HEK293T (cell line): ENCODE results near the gene COL23A1.
"Not testable (repeated sequence)": the region's sequence is repeated elsewhere in the genome, so short reads cannot be mapped to it uniquely, and the experiment has no call there.

Experiments
- CTCF ChIA-PET: fragments of 350-600 bp; formaldehyde crosslinking; extraction: SDS; loops from one replicate; lab custom pipeline; 2021; ENCODE audit warnings: antibody characterized with exemption, inconsistent platforms; lab: Yijun Ruan, JAX
- POLR2A ChIA-PET: fragments of 350-600 bp; formaldehyde crosslinking; extraction: SDS; loops from one replicate; lab custom pipeline; 2020; ENCODE audit warnings: antibody characterized with exemption, inconsistent platforms; lab: Yijun Ruan, JAX
- DNase-seq: peaks from one replicate; pipeline ENCODE4 v3.0.0; 2012; ENCODE audit warnings: mixed read lengths; ENCODE audit errors: extremely low spot score
- ARNT ChIP-seq: fragments of 450-650 bp; IDR thresholded peaks from 2 replicates; pipeline ENCODE4 v1.6.1; 2017; ENCODE audit warnings: mild to moderate bottlenecking
- BHLHE40 ChIP-seq: fragments of 450-650 bp; IDR thresholded peaks from 2 replicates; pipeline ENCODE4 v1.6.1; 2016; ENCODE audit warnings: mild to moderate bottlenecking, moderate library complexity, borderline replicate concordance
- CTBP1 ChIP-seq: fragments of 450-650 bp; IDR thresholded peaks from 2 replicates; pipeline ENCODE4 v1.6.1; 2016; ENCODE audit warnings: borderline replicate concordance
- ELF4 ChIP-seq: fragments of 450-650 bp; IDR thresholded peaks from 2 replicates; pipeline ENCODE4 v1.6.1; 2017; ENCODE audit warnings: antibody characterized with exemption
- FOXA1 ChIP-seq: fragments of 450-650 bp; IDR thresholded peaks from 2 replicates; pipeline ENCODE4 v1.6.1; 2016; ENCODE audit warnings: mild to moderate bottlenecking
- FOXK2 ChIP-seq: fragments of 450-650 bp; IDR thresholded peaks from 2 replicates; pipeline ENCODE4 v1.6.1; 2016; ENCODE audit warnings: mild to moderate bottlenecking
- FOXM1 ChIP-seq: fragments of 450-650 bp; IDR thresholded peaks from 2 replicates; pipeline ENCODE4 v1.6.1; 2017; ENCODE audit warnings: mild to moderate bottlenecking, borderline replicate concordance
- HDGF ChIP-seq: fragments of 450-650 bp; IDR thresholded peaks from 2 replicates; pipeline ENCODE4 v1.6.1; 2017; ENCODE audit warnings: antibody characterized with exemption, borderline replicate concordance
- L3MBTL2 ChIP-seq: fragments of 450-650 bp; conservative IDR thresholded peaks from 2 replicates; pipeline ENCODE4 v1.6.1; 2016; ENCODE audit warnings: mild to moderate bottlenecking
- LEF1 ChIP-seq: fragments of 450-650 bp; IDR thresholded peaks from 2 replicates; pipeline ENCODE4 v1.6.1; 2017; ENCODE audit warnings: mild to moderate bottlenecking, borderline replicate concordance
- NFRKB ChIP-seq: fragments of 450-650 bp; IDR thresholded peaks from 2 replicates; pipeline ENCODE4 v1.6.1; 2016; ENCODE audit warnings: mild to moderate bottlenecking, moderate library complexity
- PKNOX1 ChIP-seq: fragments of 450-650 bp; IDR thresholded peaks from 2 replicates; pipeline ENCODE4 v1.6.1; 2016
- SP1 ChIP-seq: fragments of 450-650 bp; IDR thresholded peaks from 2 replicates; pipeline ENCODE4 v1.6.1; 2017
- SUZ12 ChIP-seq: fragments of 450-650 bp; IDR thresholded peaks from 2 replicates; pipeline ENCODE4 v1.6.1; 2016; ENCODE audit warnings: mild to moderate bottlenecking
- TARDBP ChIP-seq: fragments of 450-650 bp; IDR thresholded peaks from 2 replicates; pipeline ENCODE4 v1.6.1; 2016
- ZNF384 ChIP-seq: fragments of 450-650 bp; IDR thresholded peaks from 2 replicates; pipeline ENCODE4 v1.6.1; 2016

Gene COL23A1

DNA sequence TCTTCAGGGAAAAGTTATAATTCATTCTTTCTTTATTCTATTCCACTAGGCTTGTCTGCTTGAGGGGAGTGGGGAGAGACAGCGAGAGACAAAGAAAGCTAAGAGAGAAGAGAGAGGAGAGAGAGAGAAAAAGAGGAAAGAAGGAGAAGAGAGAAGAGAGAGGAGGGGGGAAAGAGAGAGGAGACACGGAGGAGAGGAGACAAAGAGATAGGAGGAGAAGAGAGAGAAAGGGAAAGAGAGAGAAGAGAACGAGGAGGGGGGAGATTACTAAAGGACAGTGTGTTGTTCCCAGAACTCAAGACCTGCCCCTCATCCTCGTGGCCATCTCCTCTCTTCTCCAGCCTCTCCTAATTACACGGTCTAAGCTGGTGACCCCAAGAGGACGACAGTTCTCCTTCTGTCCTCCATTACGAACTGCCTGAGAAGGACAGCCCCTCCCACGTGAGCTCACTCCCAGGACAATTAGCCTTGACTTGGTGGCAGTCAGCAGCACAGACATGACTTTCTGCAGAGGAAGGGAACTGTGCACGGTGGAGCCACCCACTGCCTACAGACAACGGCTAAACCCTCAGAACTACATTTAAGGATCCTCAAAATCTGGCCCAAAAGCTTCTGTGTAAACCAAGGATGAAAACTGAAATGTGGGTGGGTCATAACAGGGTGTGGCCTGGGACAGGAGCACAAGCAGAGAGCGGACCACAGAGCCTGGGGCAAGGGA is 99.1 kb downstream of the COL23A1 start:
- CTCF ChIA-PET, result interaction anchor here (0.5 kb wide), 1 partner anchor 286 kb away, joined by 3 read pairs; no protein-coding TSS in a partner anchor
- POLR2A ChIA-PET, result no interaction called here
- no peak for DNase-seq
- TF ChIP-seq CTBP1, result no peak
- TF ChIP-seq NFRKB, result no peak
- TF ChIP-seq FOXK2, result no peak
- TF ChIP-seq PKNOX1, result no peak
- TF ChIP-seq LEF1, result no peak
- TF ChIP-seq HDGF, result no peak
- TF ChIP-seq SUZ12, result no peak
- TF ChIP-seq ELF4, result no peak
- no peak for TF ChIP-seq BHLHE40
- TF ChIP-seq TARDBP, result no peak
- TF ChIP-seq ARNT, result no peak
- TF ChIP-seq SP1, result no peak
- TF ChIP-seq FOXM1, result no peak
- TF ChIP-seq ZNF384, result no peak
- TF ChIP-seq L3MBTL2, result no peak
- no peak for TF ChIP-seq FOXA1

GRCh38 chr5:178489271-178489976 is 100.8 kb downstream of the COL23A1 start:
- CTCF ChIA-PET, result interaction anchor here (1.4 kb wide), 1 partner anchor 28 kb away, joined by 3 read pairs; no protein-coding TSS in a partner anchor
- DNase-seq, result no peak
- TF ChIP-seq TARDBP (no peak), SUZ12 (no peak), LEF1 (no peak), FOXK2 (no peak), L3MBTL2 (no peak), NFRKB (no peak), ELF4 (no peak), FOXM1 (no peak), SP1 (no peak), BHLHE40 (no peak), PKNOX1 (no peak), ZNF384 (no peak), ARNT (no peak), FOXA1 (no peak), HDGF (no peak), CTBP1 (no peak)
- POLR2A ChIA-PET, result no interaction called here

- POLR2A ChIA-PET, result no interaction called here
- CTCF ChIA-PET, result interaction anchor here (0.6 to 1.4 kb wide), 2 partner anchors 28 to 42 kb away, joined by 3 read pairs; no protein-coding TSS in a partner anchor
- TF ChIP-seq BHLHE40 (no peak), FOXM1 (no peak), PKNOX1 (peak; percentile 63), LEF1 (no peak), TARDBP (no peak), ZNF384 (peak; percentile 47; the same call in 1 of the 2 replicates), NFRKB (no peak)
- DNase-seq, result no peak
Observed at GRCh38 chr5:178488696-178489095, 101.5 kb downstream of the COL23A1 start.

DNA sequence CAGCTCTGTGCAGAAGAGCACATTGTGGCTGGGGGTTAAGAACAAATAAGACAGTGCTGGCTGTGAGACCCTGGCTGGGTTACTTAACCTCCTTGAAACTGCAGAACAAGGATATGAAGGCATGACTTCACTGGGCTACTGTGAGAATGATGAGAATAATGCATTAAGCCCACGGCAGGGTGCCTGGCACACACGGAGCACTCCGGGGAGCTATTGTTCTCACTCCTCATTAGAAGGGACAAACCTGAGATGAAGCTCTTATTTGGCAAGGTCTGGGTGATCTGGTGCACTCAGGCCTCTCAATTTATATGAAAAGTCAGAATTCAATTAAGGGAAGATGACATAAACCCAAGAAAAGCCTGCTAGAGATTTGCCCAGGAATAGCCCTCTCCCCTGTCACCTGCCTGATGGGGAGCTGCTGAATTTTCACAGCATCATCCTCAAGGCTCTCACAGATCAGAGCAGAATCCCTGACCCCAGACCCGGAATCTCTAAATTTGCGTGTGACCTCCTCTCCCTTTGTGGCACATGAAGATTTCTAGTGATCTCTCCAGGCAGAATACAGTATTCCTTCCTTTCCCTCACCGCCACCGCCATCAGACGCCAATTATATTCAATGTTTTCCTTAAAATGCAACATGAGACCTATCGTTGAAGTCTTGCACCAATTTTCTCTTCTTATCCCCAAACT is 102.1 kb downstream of the COL23A1 start:
- POLR2A ChIA-PET, result no interaction called here
- DNase-seq, result no peak
- CTCF ChIA-PET, result interaction anchor here (0.6 to 1.4 kb wide), 2 partner anchors 27 to 42 kb away, joined by 3 read pairs; no protein-coding TSS in a partner anchor
- no peak for TF ChIP-seq ELF4
- TF ChIP-seq L3MBTL2, result no peak
- no peak for TF ChIP-seq BHLHE40
- TF ChIP-seq PKNOX1, result no peak
- TF ChIP-seq LEF1, result no peak
- no peak for TF ChIP-seq SP1
- TF ChIP-seq NFRKB, result no peak
- TF ChIP-seq SUZ12, result no peak
- no peak for TF ChIP-seq HDGF
- no peak for TF ChIP-seq FOXK2
- no peak for TF ChIP-seq ZNF384
- no peak for TF ChIP-seq CTBP1
- no peak for TF ChIP-seq FOXA1
- TF ChIP-seq FOXM1, result no peak
- no peak for TF ChIP-seq TARDBP

DNA sequence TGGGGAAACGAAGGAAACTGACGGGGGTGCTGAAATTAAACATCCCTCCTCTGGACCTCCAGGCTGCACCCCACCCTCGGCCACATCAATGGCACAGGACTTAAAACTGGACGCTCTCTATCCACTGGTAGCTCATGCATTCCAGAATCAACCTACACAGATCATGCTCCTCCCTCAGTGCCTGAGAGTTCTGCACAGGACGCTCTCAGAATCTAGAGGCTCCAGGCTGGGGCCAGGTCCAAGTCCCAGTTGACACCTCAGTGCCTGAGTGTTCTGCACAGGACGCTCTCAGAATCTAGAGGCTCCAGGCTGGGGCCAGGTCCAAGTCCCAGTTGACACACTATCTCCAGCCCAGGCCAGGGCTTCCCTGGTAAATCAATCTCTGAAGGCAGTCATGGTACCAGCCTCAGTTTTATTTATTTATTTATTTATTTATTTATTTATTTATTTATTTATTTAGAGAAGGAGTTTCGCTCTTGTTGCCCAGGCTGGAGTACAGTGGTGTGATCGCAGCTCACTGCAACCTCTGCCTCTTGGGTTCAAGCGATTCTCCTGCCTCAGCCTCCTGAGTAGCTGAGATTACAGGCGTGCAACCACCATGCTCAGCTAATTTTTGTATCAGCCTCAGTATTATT is 103.2 kb downstream of the COL23A1 start:
- POLR2A ChIA-PET, DNase-seq: not testable (repeated sequence)
- CTCF ChIA-PET, result interaction anchor here (1.4 kb wide), 1 partner anchor 26 kb away, joined by 6 read pairs; no protein-coding TSS in a partner anchor
